ENCODE measurements around the gene DOCK1.

DOCK1 gene

GRCh38 chr10:126904818-126905701 lies at the start of gene DOCK1:
Gene DOCK1, plus strand, starts transcription at chr10:126905428. Its CDS starts 90 bp downstream, at chr10:126905518.
- Histone ChIP-seq H3K36me3 (no peaks in the 10 kb centered on the region), H3K4me1 (ENCODE audit: control insufficient read depth in 1 of 2, insufficient read depth in 1 of 2, low read depth in 1 of 2, low read length in 1 of 2) (no peaks in the 10 kb centered on the region), H3K27ac (no peak within 1 kb of the TSS), H3K9me3 (no peaks in the 10 kb centered on the region), H3K27me3 (peaks cover 63% of the 10 kb centered on the region), H3K4me3 (ENCODE audit: low read depth in 1 of 2, low read length in 1 of 2) (no peak within 1 kb of the TSS)
- TF ChIP-seq CTCF (IDR thresholded peaks at IDR 0.05) = no peak

- no peak overlapping the region for H3K4me3 ChIP-seq (ENCODE audit: low read depth in 1 of 2, low read length in 1 of 2)
- H3K27me3 ChIP-seq = no peaks in the 10 kb centered on the region
- no peaks in the 10 kb centered on the region for H3K4me1 ChIP-seq (ENCODE audit: control insufficient read depth in 1 of 2, insufficient read depth in 1 of 2, low read depth in 1 of 2, low read length in 1 of 2)
- H3K9me3 ChIP-seq = no peaks in the 10 kb centered on the region
- no peak overlapping the region for H3K27ac ChIP-seq
- H3K36me3 ChIP-seq = no peaks in the 10 kb centered on the region
- no peak for TF ChIP-seq CTCF (IDR thresholded peaks at IDR 0.05)
Measured at GRCh38 chr10:126857178-126857806, 47.9 kb upstream of the DOCK1 start.

- Histone ChIP-seq H3K4me3 (ENCODE audit: low read depth in 1 of 2, low read length in 1 of 2) (no peak overlapping the region), H3K4me1 (ENCODE audit: control insufficient read depth in 1 of 2, insufficient read depth in 1 of 2, low read depth in 1 of 2, low read length in 1 of 2) (no peaks in the 10 kb centered on the region), H3K27me3 (no peaks in the 10 kb centered on the region), H3K27ac (no peak overlapping the region), H3K9me3 (no peaks in the 10 kb centered on the region), H3K36me3 (no peaks in the 10 kb centered on the region)
- no peak for TF ChIP-seq CTCF (IDR thresholded peaks at IDR 0.05)
Measured at GRCh38 chr10:126867567-126868365, 37.5 kb upstream of the DOCK1 start.

- no peak for TF ChIP-seq CTCF (IDR thresholded peaks at IDR 0.05)
- Histone ChIP-seq H3K4me3 (ENCODE audit: low read depth in 1 of 2, low read length in 1 of 2) (no peak overlapping the region), H3K27me3 (no peaks in the 10 kb centered on the region), H3K27ac (no peak overlapping the region), H3K4me1 (ENCODE audit: control insufficient read depth in 1 of 2, insufficient read depth in 1 of 2, low read depth in 1 of 2, low read length in 1 of 2) (no peaks in the 10 kb centered on the region), H3K36me3 (no peaks in the 10 kb centered on the region), H3K9me3 (no peaks in the 10 kb centered on the region)
Measured at GRCh38 chr10:126868371-126868770, 36.9 kb upstream of the DOCK1 start.

GRCh38 chr10:126872135-126872534 lies 33.1 kb upstream of the DOCK1 start:
- no peaks in the 10 kb centered on the region for H3K9me3 ChIP-seq
- H3K27ac ChIP-seq = no peak overlapping the region
- H3K4me3 ChIP-seq (ENCODE audit: low read depth in 1 of 2, low read length in 1 of 2) = no peak overlapping the region
- H3K27me3 ChIP-seq = no peaks in the 10 kb centered on the region
- no peaks in the 10 kb centered on the region for H3K4me1 ChIP-seq (ENCODE audit: control insufficient read depth in 1 of 2, insufficient read depth in 1 of 2, low read depth in 1 of 2, low read length in 1 of 2)
- no peak for TF ChIP-seq CTCF (IDR thresholded peaks at IDR 0.05)
- no peaks in the 10 kb centered on the region for H3K36me3 ChIP-seq
